ENCODE results near the gene P3H1. TPM values are rescaled to one million over a fixed set of nuclear protein-coding genes. Genes with fewer than 3 reads are reported as not detected.

Gene P3H1
- total RNA-seq, 1 experiment from 2014 or later = 32.9 TPM

- H3K4me1 ChIP-seq (ENCODE audit: control insufficient read depth in 1 of 2, insufficient read depth in 2 of 2, low read length in 2 of 2) = no peaks in the 10 kb centered on the region
- POLR2A ChIA-PET = interaction anchor here (2.5 kb wide), 1 partner anchor 10 kb away, joined by 14 read pairs; the partner anchor contains the start of genes ERMAP and SVBP
- RAD21 ChIA-PET (ENCODE audit: low non-redundant PET in 1 of 2, low total read pairs in 2 of 2, uncharacterized antibody in 2 of 2, unreplicated experiment in 2 of 2) = no interaction called here
- H3K79me2 ChIP-seq (ENCODE audit: insufficient read depth, low read length) = no peaks in the 10 kb centered on the region
- H4K20me1 ChIP-seq (ENCODE audit: insufficient read depth) = no peaks in the 10 kb centered on the region
- TF ChIP-seq EZH2 (IDR thresholded peaks at IDR 0.05) = no peak
- no peak for TF ChIP-seq RAD21 (IDR thresholded peaks at IDR 0.05; ENCODE audit: low read depth)
- no peak for TF ChIP-seq JUND (IDR thresholded peaks at IDR 0.05)
- no peak for TF ChIP-seq SP1 (IDR thresholded peaks at IDR 0.05; ENCODE audit: low read depth)
- no peak for TF ChIP-seq ATF3 (IDR thresholded peaks at IDR 0.05)
- no peak for TF ChIP-seq CTCF (IDR thresholded peaks at IDR 0.05 in 2 of 3, conservative IDR thresholded peaks at IDR 0.05 in 1 of 3; ENCODE audit: borderline replicate concordance in 1 of 3, insufficient read depth in 1 of 3, low read depth in 2 of 3, low read length in 2 of 3)
- H3K9me3 ChIP-seq (ENCODE audit: control insufficient read depth in 1 of 2, insufficient read depth in 1 of 2, low read depth in 1 of 2, low read length in 2 of 2) = no peaks in the 10 kb centered on the region
- no peak overlapping the region for H2AFZ ChIP-seq (ENCODE audit: low read depth, low read length, poor library complexity, severe bottlenecking)
- no peaks in the 10 kb centered on the region for H3K36me3 ChIP-seq (ENCODE audit: control insufficient read depth in 1 of 2, insufficient read depth in 2 of 2, low read length in 2 of 2)
- H3K27me3 ChIP-seq (ENCODE audit: insufficient read depth, low read length) = no peaks in the 10 kb centered on the region
- H3K27ac ChIP-seq (ENCODE audit: low read depth, low read length) = no peak overlapping the region
- intact Hi-C loops (cut with micrococcal nuclease) = no loop called here
- no peak overlapping the region for H3K4me3 ChIP-seq (replicated peaks in 1 of 2; ENCODE audit: low read depth in 1 of 2, low read length in 2 of 2)
- ATAC-seq (no peak), DNase-seq (ENCODE audit: low read depth, low spot score) (no peak)
- H3K9ac ChIP-seq (ENCODE audit: low read length) = no peak overlapping the region
- CTCF ChIA-PET = no interaction called here
- no peak overlapping the region for H3K4me2 ChIP-seq (ENCODE audit: low read length)
- no peaks in the 10 kb centered on the region for H3K9me2 ChIP-seq (ENCODE audit: insufficient read depth)
- no TSS peak for BruUV-seq (replicated peaks)
These were observed 39.8 kb upstream of the P3H1 start for GRCh38 chr1:42806593-42806992.

GRCh38 chr1:42806171-42806570 is 39.3 kb upstream of the P3H1 start:
- ATAC-seq (no peak), DNase-seq (ENCODE audit: low read depth, low spot score) (no peak)
- Histone ChIP-seq H3K4me2 (ENCODE audit: low read length) (no peak overlapping the region), H3K27me3 (ENCODE audit: insufficient read depth, low read length) (no peaks in the 10 kb centered on the region), H3K4me3 (replicated peaks in 1 of 2; ENCODE audit: low read depth in 1 of 2, low read length in 2 of 2) (no peak overlapping the region), H3K36me3 (ENCODE audit: control insufficient read depth in 1 of 2, insufficient read depth in 2 of 2, low read length in 2 of 2) (no peaks in the 10 kb centered on the region), H3K9me2 (ENCODE audit: insufficient read depth) (no peaks in the 10 kb centered on the region), H3K27ac (ENCODE audit: low read depth, low read length) (no peak overlapping the region), H2AFZ (ENCODE audit: low read depth, low read length, poor library complexity, severe bottlenecking) (no peak overlapping the region), H3K79me2 (ENCODE audit: insufficient read depth, low read length) (no peaks in the 10 kb centered on the region), H3K9me3 (ENCODE audit: control insufficient read depth in 1 of 2, insufficient read depth in 1 of 2, low read depth in 1 of 2, low read length in 2 of 2) (no peaks in the 10 kb centered on the region), H3K9ac (ENCODE audit: low read length) (no peak overlapping the region), H4K20me1 (ENCODE audit: insufficient read depth) (no peaks in the 10 kb centered on the region), H3K4me1 (ENCODE audit: control insufficient read depth in 1 of 2, insufficient read depth in 2 of 2, low read length in 2 of 2) (no peaks in the 10 kb centered on the region)
- RAD21 ChIA-PET (ENCODE audit: low non-redundant PET in 1 of 2, low total read pairs in 2 of 2, uncharacterized antibody in 2 of 2, unreplicated experiment in 2 of 2) = no interaction called here
- POLR2A ChIA-PET = interaction anchor here (2.5 kb wide), 1 partner anchor 11 kb away, joined by 14 read pairs; the partner anchor contains the start of genes ERMAP and SVBP
- CTCF ChIA-PET = no interaction called here
- no TSS peak for BruUV-seq (replicated peaks)
- intact Hi-C loops (cut with micrococcal nuclease) = no loop called here
- TF ChIP-seq SIN3A (IDR thresholded peaks at IDR 0.05; ENCODE audit: low read depth) = no peak
- no peak for TF ChIP-seq SRF (IDR thresholded peaks at IDR 0.05; ENCODE audit: low read depth)
- TF ChIP-seq, protein P1, sequence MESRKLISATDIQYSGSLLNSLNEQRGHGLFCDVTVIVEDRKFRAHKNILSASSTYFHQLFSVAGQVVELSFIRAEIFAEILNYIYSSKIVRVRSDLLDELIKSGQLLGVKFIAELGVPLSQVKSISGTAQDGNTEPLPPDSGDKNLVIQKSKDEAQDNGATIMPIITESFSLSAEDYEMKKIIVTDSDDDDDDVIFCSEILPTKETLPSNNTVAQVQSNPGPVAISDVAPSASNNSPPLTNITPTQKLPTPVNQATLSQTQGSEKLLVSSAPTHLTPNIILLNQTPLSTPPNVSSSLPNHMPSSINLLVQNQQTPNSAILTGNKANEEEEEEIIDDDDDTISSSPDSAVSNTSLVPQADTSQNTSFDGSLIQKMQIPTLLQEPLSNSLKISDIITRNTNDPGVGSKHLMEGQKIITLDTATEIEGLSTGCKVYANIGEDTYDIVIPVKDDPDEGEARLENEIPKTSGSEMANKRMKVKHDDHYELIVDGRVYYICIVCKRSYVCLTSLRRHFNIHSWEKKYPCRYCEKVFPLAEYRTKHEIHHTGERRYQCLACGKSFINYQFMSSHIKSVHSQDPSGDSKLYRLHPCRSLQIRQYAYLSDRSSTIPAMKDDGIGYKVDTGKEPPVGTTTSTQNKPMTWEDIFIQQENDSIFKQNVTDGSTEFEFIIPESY (IDR thresholded peaks at IDR 0.05; ENCODE audit: extremely low read depth, insufficient replicate concordance, low read length) = no peak
- no peak for TF ChIP-seq YY1 (IDR thresholded peaks at IDR 0.05; ENCODE audit: extremely low read depth, insufficient replicate concordance, low read depth, low read length)
- no peak for TF ChIP-seq ZNF274 (IDR thresholded peaks at IDR 0.05; ENCODE audit: low read depth, low read length)
- TF ChIP-seq CTCF (IDR thresholded peaks at IDR 0.05 in 2 of 3, conservative IDR thresholded peaks at IDR 0.05 in 1 of 3; ENCODE audit: borderline replicate concordance in 1 of 3, insufficient read depth in 1 of 3, low read depth in 2 of 3, low read length in 2 of 3) = no peak
- no peak for TF ChIP-seq EZH2 (IDR thresholded peaks at IDR 0.05)
- TF ChIP-seq ELF1 (IDR thresholded peaks at IDR 0.05; ENCODE audit: borderline replicate concordance, low read depth) = no peak
- TF ChIP-seq, protein P2, sequence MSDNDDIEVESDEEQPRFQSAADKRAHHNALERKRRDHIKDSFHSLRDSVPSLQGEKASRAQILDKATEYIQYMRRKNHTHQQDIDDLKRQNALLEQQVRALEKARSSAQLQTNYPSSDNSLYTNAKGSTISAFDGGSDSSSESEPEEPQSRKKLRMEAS (IDR thresholded peaks at IDR 0.05) = no peak
- TF ChIP-seq SP1 (IDR thresholded peaks at IDR 0.05; ENCODE audit: low read depth) = no peak
- TF ChIP-seq ZFX (IDR thresholded peaks at IDR 0.05) = no peak

Data from HCT116 (cell line).